Measurements from ENCODE around the gene FNBP1L. TPM values are rescaled to one million over a fixed set of nuclear protein-coding genes. Genes with fewer than 3 reads are reported as not detected.

FNBP1L gene
- total and polyA plus RNA-seq, 2 of the 8 experiments (the other 6 are each of a cell fraction or from before 2014, with no cell fraction given): 48.9 to 95.9 TPM

GRCh38 chr1:93414749-93415148 is 33.2 kb upstream of the FNBP1L start:
- peaks cover 3 to 12% (median 7%) of the 10 kb centered on the region in 4 experiments; a peak in 5 of 7 replicates for H3K4me1 ChIP-seq (replicated peaks in 1 of 4; ENCODE audit: control insufficient read depth in 3 of 4, insufficient read depth in 4 of 4, low read length in 3 of 4)
- H3K18ac ChIP-seq (ENCODE audit: extremely low read depth, low read length): no peak overlapping the region
- no peak overlapping the region for H3K9ac ChIP-seq (replicated peaks in 1 of 4; ENCODE audit: extremely low read depth in 1 of 4, low read depth in 3 of 4, low read length in 3 of 4)
- H3K27ac ChIP-seq (ENCODE audit: low read depth, low read length): no peak overlapping the region
- no peak overlapping the region for H2BK120ac ChIP-seq (replicated peaks; ENCODE audit: low read depth, low read length)
- no peak for DNase-seq (ENCODE audit: low read depth in 1 of 2, low spot score in 2 of 2)
- H3K79me1 ChIP-seq (ENCODE audit: low read depth, low read length): no peaks in the 10 kb centered on the region
- H4K8ac ChIP-seq (ENCODE audit: extremely low read depth, insufficient read depth, low read length): no peak overlapping the region
- peaks cover 1 to 4% of the 10 kb centered on the region in 2 experiments for H3K9me3 ChIP-seq (ENCODE audit: insufficient read depth in 2 of 2, low read depth in 1 of 2, low read length in 1 of 2)
- H3K23ac ChIP-seq (ENCODE audit: insufficient read length): no peak overlapping the region
- H2BK5ac ChIP-seq (ENCODE audit: low read depth, low read length): no peak overlapping the region
- no peak overlapping the region for H3K56ac ChIP-seq (replicated peaks; ENCODE audit: insufficient read length, low read depth, low read length)
- H4K20me1 ChIP-seq (replicated peaks in 1 of 2; ENCODE audit: control insufficient read depth in 1 of 2, insufficient read depth in 2 of 2, low read length in 2 of 2): no peaks in the 10 kb centered on the region
- no peak overlapping the region for H2BK12ac ChIP-seq (ENCODE audit: low read depth, low read length)
- H3K4me2 ChIP-seq (ENCODE audit: insufficient read depth in 1 of 2, low read depth in 2 of 2, low read length in 2 of 2): no peak overlapping the region
- H2AK5ac ChIP-seq (ENCODE audit: low read depth, low read length): no peak overlapping the region
- H3K14ac ChIP-seq (ENCODE audit: insufficient read length): no peak overlapping the region
- no peak overlapping the region for H4K91ac ChIP-seq (replicated peaks; ENCODE audit: insufficient read length, low read length)
- H3K27me3 ChIP-seq (replicated peaks in 1 of 4; ENCODE audit: control insufficient read depth in 3 of 4, extremely low read depth in 1 of 4, insufficient read depth in 3 of 4, low read length in 3 of 4): no peaks in the 10 kb centered on the region
- no peak overlapping the region for H3K4ac ChIP-seq (replicated peaks; ENCODE audit: insufficient read length, low read depth, low read length)
- no peak overlapping the region for H3K4me3 ChIP-seq (ENCODE audit: extremely low read depth in 1 of 4, insufficient read depth in 2 of 4, low read depth in 3 of 4, low read length in 4 of 4)
- H4K5ac ChIP-seq (ENCODE audit: insufficient read length, low read depth, low read length): no peak overlapping the region
- no peaks in the 10 kb centered on the region for H3K79me2 ChIP-seq (ENCODE audit: control insufficient read depth in 1 of 2, insufficient read depth in 2 of 2, low read length in 2 of 2)
- H3K23me2 ChIP-seq (ENCODE audit: low read depth, low read length): no peaks in the 10 kb centered on the region
- POLR2A ChIA-PET (ENCODE audit: partially characterized antibody): interaction anchor here (1.7 kb wide), 1 partner anchor 69 kb away, joined by 3 read pairs; the partner anchor contains the start of gene DR1
- H2BK15ac ChIP-seq (ENCODE audit: low read length): no peak overlapping the region
- CTCF ChIA-PET (ENCODE audit: partially characterized antibody): interaction anchor here (2.1 kb wide), 1 partner anchor 19 kb away, joined by 8 read pairs; no protein-coding TSS in a partner anchor
- H2BK20ac ChIP-seq (ENCODE audit: low read length): no peak overlapping the region
- H2AFZ ChIP-seq (ENCODE audit: low read length): no peak overlapping the region
- no peak for FAIRE-seq
- H3K36me3 ChIP-seq (ENCODE audit: control insufficient read depth in 2 of 4, insufficient read depth in 4 of 4, low read length in 3 of 4): peaks cover 0 to under 1% (median 0%) of the 10 kb centered on the region in 4 experiments; a peak in 2 of 8 replicates
- 89% methylated on average over 3 of the region's 3 CpGs; no CpG with 5 or more reads in 1 of the 2 experiments for WGBS, 2 experiments (ENCODE audit: extremely low coverage in 1 of 2, insufficient coverage in 1 of 2, insufficient read length in 1 of 2, insufficient replicate concordance in 2 of 2, low coverage in 1 of 2, low lambda C conversion rate in 2 of 2, missing lambda C conversion rate in 1 of 2)
- TF ChIP-seq EP300 (IDR thresholded peaks at IDR 0.05; ENCODE audit: borderline replicate concordance in 1 of 2, low read depth in 2 of 2, low read length in 2 of 2): no peak
- TF ChIP-seq POLR2A (IDR thresholded peaks at IDR 0.05; ENCODE audit: control extremely low read depth in 1 of 2, low read depth in 2 of 2, low read length in 2 of 2): no peak
- TF ChIP-seq TAF1 (IDR thresholded peaks at IDR 0.05; ENCODE audit: low read depth, low read length): no peak
- TF ChIP-seq TAF7 (optimal IDR thresholded peaks at IDR 0.05; ENCODE audit: borderline replicate concordance, low read depth, low read length): no peak
- TF ChIP-seq SP4 (IDR thresholded peaks at IDR 0.05; ENCODE audit: low read length): no peak
- TF ChIP-seq SP1 (IDR thresholded peaks at IDR 0.05; ENCODE audit: low read depth, low read length): no peak
- no peak for TF ChIP-seq CHD1 (IDR thresholded peaks at IDR 0.05; ENCODE audit: low read depth, low read length)
- TF ChIP-seq CEBPB (IDR thresholded peaks at IDR 0.05; ENCODE audit: low read depth, low read length): no peak
- no peak for TF ChIP-seq ZNF274 (IDR thresholded peaks at IDR 0.05; ENCODE audit: borderline replicate concordance, extremely low read depth, low read length)
- no peak for TF ChIP-seq RFX5 (IDR thresholded peaks at IDR 0.05; ENCODE audit: borderline replicate concordance, low read depth, low read length)
- no peak for TF ChIP-seq EZH2 (IDR thresholded peaks at IDR 0.05; ENCODE audit: low read depth, low read length, severe bottlenecking)
- TF ChIP-seq HDAC6 (IDR thresholded peaks at IDR 0.05; ENCODE audit: low read depth, low read length): no peak
- no peak for TF ChIP-seq CBX5 (IDR thresholded peaks at IDR 0.05; ENCODE audit: low read depth, low read length)
- TF ChIP-seq GABPA (IDR thresholded peaks at IDR 0.05; ENCODE audit: borderline replicate concordance, insufficient read depth, low read length): no peak
- TF ChIP-seq KDM5A (IDR thresholded peaks at IDR 0.05; ENCODE audit: low read length): no peak

All from H1 (cell line).